HG03039 (cell line): Measurements from ENCODE around the gene GHRH.

ENCODE experiments used
- ATAC-seq: cut with Tn5 transposase; IDR thresholded peaks from one replicate; pipeline ENCODE4 v1.9.1; 2021; ENCODE audit warnings: mild to moderate bottlenecking, moderate library complexity; ENCODE audit not compliant: unreplicated experiment

The GHRH gene, protein sequence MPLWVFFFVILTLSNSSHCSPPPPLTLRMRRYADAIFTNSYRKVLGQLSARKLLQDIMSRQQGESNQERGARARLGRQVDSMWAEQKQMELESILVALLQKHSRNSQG

DNA sequence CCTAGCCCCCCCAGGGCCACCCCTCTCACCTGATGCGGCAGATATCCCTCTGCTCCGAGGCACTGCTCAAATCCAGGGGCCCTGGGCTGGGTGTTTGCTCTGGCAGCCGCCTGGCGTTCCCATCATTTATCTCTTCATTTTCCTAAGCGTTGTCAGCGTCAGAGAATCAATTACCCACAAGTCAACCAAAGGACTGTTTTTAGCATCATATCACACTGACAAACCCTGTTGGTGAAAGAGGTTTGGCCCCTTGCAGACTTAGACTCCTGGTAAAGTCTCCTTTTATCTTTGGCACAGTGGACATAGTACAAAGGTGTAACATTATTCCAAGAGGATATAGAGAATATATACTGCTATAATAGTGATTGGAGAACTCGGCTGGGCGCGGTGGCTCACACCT, at the start of gene GHRH:
TSS of gene GHRH (minus strand) at position 101 of the 400 bp plus-strand sequence. CDS start 4,925 bp downstream, outside the sequence.
- ATAC-seq = no peak

DNA sequence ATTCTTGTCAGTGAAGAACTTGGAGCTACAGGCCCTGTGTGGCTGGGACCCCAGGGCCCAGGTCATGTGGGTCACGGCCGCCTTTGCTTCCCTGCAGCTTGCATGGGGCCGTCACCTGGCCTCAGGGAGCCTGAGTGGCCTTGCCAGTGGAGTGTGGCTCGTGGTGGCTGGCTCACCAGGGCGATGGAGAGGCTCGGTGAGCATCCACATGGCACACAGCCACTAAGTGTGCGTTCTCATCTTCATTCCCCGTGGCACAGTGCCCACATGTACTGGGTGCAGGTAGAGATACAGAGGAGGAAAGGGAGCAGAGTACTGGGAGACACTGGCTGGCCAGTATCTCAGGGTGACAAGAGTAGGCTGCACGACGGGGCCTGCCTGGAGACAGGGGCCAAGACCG, 49.3 kb upstream of the GHRH start:
- ATAC-seq = no peak

DNA sequence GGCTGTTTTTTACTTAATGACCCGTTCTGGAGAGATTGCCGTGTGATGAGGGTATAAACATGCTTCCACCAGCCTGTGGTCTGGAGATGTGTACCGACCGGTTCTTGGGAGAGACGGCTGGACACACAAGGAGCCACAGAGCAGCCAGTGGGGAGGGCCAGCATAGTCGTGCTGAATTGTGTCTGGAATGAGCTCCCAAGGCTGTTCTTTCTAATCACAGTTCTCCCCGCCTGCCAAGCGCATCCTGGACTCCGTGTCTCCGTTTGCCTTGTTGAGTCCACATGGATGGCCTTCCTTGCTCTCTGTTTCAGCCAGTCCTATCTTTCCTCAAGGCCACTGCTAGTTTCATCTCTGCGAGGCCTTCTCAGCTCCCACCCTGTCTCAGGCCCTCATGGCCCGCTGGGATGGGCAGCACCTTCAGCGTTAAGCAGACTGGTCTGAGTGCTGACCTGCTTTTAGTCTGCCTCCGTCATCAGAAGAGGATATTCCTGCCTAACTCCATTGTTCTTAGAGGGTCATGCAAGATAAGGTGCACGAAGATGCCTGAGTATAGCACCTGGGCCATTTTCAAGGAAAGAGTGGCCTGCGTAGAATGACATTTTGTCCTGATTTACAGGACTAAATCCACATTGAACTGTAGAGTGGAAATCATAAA, 48.4 kb upstream of the GHRH start:
- no peak for ATAC-seq

DNA sequence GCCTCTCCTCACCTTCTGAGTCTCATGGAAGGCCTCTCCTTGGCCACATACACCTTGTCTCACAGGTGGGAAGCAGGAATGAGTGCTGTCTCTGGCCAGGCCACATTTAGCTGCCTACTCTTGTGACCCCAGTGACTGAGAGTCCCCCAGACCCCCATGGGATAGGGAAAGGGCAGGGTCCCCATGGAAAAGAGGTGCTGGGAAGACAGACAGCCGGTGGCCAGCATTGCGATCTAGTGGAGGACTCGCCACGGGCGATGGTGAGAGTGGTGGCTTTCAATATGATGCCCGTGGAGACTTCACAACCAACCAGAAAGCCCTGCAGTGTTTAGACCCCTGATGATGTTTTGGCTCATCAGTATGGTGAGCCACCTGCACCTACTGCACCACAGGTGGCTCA, 47.7 kb upstream of the GHRH start:
- ATAC-seq = no peak

DNA sequence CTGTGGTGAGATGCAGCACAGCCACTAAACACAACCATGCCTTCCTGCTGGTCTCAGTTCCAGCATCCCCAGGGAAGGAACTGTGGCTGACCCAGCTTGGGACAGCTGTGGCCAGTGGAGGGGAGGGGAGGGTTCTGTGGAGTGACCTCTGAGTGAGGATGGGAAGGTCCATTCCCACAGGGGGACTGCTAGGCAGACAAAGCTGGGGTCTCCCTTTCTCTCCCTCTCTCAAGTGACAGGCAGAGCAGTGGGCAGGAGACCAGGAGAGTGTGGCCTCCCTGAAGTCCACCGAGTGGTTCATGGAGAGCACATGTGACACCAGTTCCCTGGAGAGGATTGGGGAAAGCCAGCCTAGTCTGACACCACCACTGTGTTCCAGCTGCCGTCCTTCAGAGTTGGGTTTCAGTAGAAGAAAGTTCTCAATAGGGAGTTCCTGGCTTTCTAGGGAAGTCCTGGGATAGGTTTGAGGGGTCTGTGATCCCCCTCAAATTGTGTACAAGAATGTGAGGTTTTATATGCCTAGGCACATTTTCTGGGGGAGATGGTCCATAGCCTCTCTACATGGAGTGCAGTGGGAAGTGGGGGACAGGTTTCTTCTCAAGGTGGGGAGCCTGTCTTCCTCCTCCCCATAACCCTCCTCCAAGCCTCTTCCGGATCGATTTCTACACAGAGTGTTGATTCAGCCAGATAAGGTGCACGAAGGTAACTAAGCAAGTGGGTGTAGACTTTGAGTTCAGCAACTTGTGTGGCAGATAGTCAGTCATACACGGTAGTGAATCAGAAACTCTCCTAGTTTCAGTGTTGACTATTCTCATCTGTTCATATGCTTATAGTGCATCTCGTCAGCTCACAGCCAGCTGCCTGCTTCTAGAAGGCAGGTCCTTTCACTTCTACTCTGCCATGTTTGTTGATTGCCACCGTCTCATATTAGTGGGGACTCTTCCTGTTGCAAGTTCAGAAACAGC, 46.8 kb upstream of the GHRH start:
- ATAC-seq = peak; percentile 75

DNA sequence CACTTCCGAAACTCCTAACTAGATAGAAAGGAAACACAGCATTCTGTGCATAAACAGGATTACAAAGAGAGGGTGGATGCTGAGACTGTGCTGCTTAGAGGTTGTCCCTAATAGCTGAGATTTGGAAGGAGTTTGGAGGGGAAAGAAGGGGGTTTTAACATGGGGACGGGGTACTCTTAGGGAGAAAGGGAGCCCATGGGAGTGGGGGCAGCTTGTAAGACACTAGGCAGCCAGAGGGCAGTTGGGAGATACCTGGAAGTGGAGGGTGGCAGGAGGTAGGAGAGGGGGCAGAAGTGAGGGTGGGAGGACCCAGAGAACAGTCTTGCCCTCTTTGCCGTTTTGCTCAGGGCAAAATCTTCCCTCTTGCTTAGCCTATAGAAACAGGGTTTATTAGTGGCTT, 44.2 kb upstream of the GHRH start:
- ATAC-seq = no peak

DNA sequence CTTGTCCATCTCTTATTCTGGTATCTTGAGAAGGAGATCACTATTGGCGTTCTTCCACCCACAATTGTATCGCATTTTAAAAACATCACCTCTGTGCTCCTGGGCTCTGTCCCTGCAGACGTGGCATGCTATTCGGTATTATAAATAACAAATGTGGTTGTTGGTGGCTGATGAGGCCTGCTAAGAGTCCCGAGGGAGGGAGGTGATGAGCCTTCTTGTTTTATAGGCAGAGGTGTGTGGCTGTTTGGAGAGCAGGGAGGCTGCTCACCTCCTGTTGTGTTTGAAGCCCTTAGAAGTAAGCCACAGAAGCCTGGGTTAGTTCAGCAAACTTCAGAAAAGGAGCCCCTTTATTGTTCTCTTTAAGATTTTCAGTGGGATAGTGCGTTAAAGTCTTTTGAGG, 43.5 kb upstream of the GHRH start:
- ATAC-seq = no peak

DNA sequence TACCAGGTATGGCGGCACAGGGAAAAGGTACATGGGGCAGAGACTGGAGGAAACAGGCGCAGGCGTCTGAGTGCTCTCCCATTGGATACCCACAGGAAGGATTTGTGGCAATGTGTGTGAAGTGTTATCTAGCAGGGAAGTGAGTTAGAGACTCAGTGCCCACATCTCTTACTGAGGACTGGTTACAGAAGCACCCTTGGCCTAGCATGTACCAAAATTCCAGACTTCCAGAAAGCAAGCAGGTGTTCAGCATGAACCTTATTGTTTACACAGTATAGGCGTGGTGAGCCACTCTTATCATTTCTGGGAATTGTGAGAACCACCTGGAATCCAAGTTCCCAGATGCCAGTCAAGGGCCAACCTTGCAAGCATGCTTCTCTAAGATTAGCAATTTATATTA, 42.0 kb upstream of the GHRH start:
- no peak for ATAC-seq

DNA sequence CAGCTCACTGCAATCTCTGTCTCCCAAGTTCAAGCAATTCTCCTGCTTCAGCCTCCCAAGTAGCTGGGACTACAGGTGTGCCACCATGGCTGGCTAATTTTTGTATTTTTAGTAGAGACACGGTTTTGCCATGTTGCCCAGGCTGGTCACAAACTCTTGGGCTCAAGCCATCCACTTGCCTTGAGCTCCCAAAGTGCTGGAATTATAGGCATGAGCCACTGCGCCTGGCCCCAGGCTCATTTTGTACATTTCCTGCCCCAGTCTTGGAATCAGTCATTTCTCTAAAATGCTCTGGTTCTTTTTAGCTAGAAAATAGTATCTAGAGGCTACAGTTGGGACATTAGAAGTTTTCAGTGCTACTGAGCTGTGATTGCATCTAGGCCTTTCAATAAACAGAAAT, 41.4 kb upstream of the GHRH start:
- ATAC-seq = no peak

DNA sequence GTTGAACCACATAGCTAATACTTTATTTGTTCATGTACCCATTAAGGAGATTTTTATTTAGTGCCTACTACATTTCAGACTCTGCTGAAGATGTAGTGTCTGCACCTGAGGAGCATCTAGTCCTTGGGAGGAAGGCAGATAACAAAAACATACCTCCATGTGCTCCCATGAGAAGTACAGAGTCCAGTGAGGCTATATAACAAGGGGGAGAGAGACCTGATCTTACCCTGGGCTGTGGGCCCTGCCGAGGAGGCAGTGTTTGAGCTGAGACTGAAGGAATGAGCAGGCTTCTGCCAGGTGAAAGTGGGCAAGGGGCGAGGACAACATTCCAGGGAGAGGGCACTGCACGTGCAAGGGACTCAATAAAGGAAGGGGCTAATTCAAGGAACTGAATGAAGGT, 39.9 kb upstream of the GHRH start:
- no peak for ATAC-seq

DNA sequence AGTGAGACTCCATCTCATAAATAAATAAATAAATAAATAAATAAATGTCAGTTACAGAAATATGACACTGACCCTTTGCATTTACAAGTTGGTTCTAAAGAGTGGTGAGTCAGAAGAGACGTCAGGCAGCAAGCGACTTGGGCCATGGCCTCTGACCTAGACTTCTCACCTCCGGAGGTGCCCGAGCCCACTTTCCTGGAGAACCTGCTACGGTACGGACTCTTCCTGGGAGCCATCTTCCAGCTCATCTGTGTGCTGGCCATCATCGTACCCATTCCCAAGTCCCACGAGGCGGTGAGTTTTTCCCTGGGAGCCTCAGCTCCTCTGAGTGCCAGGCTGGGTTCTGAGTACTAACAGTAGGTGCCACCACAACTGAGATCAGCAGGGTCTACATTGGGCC, 39.5 kb upstream of the GHRH start:
- no peak for ATAC-seq

DNA sequence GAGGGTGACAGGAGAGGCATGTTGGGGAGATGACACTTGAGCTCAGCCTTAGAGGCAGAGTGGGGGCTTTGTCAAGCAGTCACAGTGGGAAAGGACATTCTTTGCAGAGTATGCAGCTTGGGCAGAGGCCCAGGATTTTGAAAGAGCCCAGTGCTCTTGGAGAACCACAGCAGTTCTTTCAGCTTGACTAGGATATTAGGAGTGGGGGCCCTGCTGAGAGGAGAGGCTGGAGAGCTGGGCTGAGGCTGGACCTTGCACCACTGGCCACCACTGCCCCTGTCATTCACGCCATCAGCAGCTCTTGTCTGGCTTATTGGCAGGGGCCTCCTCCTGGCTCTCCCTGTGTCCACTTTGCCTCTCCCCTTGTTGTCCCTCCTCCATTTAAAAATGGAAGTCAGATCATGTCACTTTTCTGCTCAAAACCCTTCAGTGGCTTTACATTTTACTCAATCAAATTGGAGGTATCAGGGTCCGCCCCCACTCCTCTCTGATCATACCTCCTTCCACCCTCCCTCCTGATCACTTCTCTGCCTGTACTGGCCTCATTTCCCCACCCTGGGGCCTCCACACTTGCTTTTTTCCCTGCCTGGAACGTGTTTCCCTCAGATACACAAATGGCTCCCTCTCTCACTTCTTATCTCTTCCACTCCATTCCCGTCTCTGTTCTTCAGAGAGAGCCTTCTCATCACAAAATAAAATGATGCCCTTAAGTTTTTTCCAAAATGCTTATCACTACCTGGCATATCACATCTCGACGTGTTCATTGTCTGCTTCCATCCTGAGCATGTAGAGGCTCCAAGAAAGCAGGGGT, 38.3 kb upstream of the GHRH start:
- no peak for ATAC-seq

DNA sequence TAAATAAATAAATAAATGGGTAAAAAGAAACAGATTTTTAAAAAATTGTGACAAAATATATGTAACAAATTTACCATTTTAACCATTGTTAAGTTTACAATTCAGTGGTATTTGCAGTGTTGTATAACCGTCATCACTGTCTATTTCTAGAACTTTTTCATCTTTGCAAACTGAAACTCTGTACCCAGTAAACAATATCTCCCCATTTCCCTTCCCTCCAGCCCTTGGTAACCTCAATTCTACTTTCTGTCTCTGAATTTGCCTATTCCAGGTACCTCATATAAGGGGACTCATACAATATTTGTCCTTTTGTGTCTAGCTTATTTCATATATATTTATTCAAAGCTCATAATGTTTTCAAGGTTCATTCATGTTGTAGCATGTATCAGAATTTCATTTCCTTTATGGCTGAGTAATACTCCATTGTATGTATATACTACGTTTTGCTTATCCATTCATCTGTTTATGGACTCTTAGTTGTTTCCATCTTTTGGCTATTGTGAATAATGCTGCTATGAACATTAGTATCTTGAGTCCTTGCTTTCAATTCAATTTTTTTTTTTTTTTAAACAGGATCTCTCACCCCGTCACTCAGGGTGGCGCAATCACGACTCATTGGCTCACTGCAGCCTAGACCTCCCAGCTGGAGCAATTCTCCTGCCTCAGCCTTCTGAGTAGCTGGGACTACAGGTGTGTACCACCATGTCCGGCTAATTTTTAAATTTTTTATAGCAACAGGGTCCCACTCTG, 36.8 kb upstream of the GHRH start:
- ATAC-seq = no peak

DNA sequence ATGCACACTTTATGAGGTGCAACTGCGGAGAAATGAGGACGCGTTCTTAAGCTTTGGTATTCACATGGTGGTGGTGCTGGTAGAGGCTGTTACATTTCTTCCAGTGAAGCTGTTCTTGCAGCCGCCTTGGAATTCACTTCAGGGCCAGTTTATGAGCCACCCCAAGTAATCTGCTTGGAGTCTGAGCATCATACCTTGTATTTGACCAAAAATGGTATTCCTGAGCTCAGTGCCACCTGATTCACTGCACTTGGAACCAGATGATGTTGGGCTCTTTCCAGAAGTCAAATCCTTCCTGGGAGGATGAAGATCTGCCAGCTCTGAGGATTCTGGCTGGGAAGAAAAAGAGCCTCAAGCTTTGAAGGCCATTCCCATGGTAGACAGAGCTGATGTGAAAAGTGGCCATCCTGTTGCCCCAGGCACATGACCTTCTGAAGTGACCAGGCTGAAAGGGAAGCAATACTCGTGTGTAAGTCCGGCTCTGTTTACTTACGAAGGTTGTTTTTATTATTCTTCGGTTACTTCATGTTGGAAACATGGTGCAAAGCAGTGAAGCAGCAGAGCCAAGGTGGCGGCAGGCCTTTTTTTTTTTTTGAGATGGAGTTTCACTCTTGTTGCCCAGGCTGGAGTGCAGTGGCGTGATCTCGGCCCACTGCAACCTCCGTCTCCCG, 35.6 kb upstream of the GHRH start:
- ATAC-seq = no peak

DNA sequence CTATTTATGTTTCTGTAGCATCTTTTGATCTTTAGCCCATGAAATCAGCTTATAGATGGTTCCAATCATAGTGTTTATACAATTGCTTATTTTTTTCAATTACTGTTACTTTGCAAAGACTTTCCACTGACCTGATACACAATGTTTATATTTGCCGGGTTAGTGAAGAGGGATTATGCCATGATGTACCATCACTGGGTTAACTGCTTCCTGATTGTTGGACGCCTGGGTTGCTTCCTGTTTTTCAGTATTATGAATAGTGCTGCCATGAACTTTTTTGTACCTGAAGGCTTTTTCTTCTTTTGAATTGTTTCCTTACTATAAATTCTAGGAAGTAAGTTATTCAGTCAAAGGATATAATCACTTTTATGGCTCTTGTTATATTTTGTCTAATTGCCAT, 34.8 kb upstream of the GHRH start:
- ATAC-seq = no peak

DNA sequence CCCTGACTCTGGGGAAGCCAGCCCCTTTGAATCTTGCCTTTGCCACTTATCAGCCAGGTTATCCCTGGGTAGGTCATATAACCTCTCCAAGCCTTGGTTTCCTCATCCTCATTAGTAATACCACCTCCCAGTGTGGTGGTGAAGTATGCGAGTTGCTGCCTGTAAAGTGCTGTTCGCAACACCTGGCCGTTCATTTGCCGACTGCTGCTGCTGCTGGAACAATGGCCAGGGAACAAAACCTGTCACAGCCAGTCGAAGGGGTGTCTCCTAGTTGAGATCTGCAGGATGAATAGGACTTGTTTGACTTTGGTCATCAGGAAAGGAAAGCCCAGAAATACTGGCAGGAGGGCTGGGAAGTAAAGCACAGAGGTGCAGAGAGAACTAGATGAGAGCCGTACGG, 34.0 kb upstream of the GHRH start:
- ATAC-seq = no peak

DNA sequence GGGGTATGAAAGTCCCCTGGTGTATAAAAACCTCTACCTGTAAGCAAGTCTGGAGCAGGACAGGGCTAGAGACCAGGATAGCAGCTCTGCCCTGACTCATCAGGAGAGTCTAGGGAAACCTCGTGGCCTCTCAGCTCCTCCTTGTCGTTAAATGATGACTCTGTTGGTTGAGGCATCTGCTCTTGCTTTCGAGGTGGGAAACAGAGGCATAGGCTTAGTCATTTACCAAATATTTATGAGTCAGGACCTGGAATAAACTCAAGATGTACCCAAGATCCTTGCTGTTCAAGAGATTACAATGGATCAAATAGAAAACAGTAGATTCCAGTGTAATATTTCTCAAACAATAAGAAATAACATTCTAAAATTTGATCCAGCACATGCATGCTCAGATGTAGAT, 33.4 kb upstream of the GHRH start:
- ATAC-seq = no peak

DNA sequence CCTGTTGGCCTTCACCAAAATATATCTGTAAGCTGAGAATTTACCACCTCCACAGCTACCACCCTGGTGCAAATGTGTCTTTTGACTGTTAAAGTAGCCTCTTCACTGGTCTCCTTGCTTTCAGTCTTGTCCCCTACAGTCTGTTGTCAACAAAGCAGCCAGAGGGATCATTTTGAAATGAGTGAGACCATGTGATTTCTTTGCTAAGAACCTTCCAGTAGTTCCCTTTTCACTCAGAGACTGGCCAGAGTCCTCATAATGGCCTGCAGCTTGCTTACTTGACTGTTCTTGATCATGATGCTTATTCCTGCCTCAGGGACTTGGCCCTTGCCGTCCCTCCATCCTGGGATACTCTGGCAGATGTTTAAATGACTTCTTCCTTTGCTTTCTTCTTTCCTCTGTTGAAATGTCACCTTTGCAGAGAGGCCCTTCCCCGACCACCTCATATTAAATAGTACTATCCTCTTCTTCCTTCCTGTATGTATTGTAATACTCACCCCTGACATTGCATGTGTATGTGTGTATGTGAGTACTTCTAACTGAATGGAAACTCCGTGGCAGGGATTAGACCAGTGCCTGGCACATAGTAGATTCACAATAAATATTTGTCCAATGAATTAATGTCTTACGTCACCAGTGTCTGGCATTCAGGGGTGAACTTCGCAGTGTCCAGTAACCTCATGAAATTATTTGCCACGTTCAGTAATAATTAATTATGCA, 32.8 kb upstream of the GHRH start:
- ATAC-seq = no peak

DNA sequence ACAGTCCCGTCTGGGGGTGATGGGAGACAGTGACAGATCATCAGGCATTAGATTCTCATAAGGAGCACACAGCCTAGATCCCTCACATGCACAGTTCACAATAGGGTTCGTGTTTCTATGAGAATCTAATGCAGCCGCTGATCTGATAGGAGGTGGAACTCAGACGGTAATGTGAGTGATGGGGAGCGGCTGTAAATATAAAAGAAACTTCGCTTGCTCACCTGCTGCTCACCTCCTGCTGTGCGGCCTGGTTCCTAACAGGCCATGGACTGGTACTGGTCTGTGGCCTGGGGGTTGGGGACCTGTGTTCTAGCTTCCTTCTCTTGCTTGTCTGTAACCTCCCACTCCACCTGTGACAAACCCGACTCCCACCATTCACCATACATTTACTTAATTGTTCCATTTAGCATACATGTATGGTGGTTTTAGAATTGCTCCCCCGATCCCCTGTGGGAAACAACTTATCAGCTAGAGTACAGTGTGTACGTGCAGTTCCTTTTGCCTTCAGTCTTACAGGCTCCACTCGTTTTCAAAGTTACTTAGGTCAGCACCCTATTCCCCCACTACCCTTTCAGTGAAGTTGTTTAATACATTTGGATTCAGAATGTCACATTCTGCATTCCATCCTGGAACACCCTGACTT, 31.8 kb upstream of the GHRH start:
- ATAC-seq = no peak
